Measurements from ENCODE around the gene AP4E1. TPM values are rescaled to one million over a fixed set of nuclear protein-coding genes. Genes with fewer than 3 reads are reported as not detected.

Gene AP4E1
- total RNA-seq, 4 donors from 2014 or later = 10.2 to 15.3 (median 12.6) TPM

DNA sequence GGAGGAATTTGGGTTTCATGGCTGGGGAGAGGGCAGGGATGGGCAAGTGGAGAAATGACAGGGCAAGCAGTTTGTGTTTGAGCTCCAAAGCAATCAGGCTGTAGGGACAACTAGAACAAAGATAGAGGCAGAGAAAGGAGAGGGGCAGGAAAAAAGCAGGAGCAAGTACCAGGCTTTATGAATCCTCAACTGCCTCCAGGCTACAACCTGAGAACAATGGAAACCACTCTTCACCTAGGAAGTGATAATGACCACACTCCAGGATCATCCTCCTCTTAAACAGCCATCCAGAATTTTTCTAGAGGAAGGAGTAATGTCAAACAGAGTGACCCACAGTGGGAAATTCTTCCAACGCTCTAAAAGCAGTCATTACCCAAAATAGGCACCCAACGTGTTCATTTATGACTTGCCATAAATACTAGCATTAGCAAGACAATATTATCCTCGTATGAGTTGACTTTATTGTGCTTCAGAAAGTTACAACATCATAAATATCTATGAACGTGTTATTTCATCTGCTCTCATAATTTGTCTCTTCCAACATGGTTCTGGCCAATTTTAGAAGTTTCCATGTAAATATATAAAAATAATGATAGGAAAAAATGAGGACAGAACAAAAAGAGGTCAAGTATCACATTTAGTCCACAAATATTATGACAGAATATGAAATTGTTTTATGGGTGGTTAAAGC lies 135.7 kb downstream of the AP4E1 start:
- Histone ChIP-seq H3K4me3 (no peak overlapping the region), H3K9me3 (no peaks in the 10 kb centered on the region), H3K27me3 (no peaks in the 10 kb centered on the region), H3K27ac (no peak overlapping the region), H3K4me1 (peaks cover 0 to 21% (median 8%) of the 10 kb centered on the region in 4 donors), H3K36me3 (no peaks in the 10 kb centered on the region)
- no peak for DNase-seq (ENCODE audit: low spot score in 2 of 2)
- WGBS, 2 donors = 28 to 38% methylated on average over 4 of the region's 4 CpGs
- TF ChIP-seq, protein P1, sequence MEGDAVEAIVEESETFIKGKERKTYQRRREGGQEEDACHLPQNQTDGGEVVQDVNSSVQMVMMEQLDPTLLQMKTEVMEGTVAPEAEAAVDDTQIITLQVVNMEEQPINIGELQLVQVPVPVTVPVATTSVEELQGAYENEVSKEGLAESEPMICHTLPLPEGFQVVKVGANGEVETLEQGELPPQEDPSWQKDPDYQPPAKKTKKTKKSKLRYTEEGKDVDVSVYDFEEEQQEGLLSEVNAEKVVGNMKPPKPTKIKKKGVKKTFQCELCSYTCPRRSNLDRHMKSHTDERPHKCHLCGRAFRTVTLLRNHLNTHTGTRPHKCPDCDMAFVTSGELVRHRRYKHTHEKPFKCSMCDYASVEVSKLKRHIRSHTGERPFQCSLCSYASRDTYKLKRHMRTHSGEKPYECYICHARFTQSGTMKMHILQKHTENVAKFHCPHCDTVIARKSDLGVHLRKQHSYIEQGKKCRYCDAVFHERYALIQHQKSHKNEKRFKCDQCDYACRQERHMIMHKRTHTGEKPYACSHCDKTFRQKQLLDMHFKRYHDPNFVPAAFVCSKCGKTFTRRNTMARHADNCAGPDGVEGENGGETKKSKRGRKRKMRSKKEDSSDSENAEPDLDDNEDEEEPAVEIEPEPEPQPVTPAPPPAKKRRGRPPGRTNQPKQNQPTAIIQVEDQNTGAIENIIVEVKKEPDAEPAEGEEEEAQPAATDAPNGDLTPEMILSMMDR (IDR thresholded peaks at IDR 0.05) = no peak
- TF ChIP-seq POLR2A (IDR thresholded peaks at IDR 0.05) (no peak), EP300 (IDR thresholded peaks at IDR 0.05) (no peak)

DNA sequence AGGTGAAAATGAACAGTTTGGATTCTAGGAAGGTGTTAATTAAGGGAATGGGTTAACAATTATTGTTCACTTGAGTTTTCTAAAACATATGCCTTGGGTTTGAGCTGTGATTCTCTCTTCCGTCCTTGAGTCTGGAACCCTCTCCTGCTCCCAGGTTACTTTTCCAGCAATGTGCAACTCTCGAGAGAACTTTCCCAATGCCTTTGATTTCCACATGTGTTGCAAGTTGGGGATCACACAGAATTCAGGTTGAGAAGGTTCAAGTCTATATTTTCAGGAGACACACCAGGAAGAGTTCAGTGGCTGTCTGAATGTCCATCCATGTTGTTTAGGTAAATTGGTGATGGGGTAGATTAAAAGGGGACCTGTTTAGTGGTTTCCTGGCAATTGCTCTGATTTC lies 137.5 kb downstream of the AP4E1 start:
- Histone ChIP-seq H3K36me3 (no peaks in the 10 kb centered on the region), H3K4me1 (peaks cover 0 to 21% (median 8%) of the 10 kb centered on the region in 4 donors), H3K27ac (no peak overlapping the region), H3K27me3 (no peaks in the 10 kb centered on the region), H3K9me3 (no peaks in the 10 kb centered on the region), H3K4me3 (no peak overlapping the region)
- DNase-seq (ENCODE audit: low spot score in 2 of 2) = no peak
- WGBS, 2 donors = 94 to 97% methylated on average over 2 of the region's 2 CpGs
- TF ChIP-seq EP300 (IDR thresholded peaks at IDR 0.05) = no peak
- TF ChIP-seq, protein P1 (IDR thresholded peaks at IDR 0.05) = no peak
- TF ChIP-seq POLR2A (IDR thresholded peaks at IDR 0.05) = no peak

DNA sequence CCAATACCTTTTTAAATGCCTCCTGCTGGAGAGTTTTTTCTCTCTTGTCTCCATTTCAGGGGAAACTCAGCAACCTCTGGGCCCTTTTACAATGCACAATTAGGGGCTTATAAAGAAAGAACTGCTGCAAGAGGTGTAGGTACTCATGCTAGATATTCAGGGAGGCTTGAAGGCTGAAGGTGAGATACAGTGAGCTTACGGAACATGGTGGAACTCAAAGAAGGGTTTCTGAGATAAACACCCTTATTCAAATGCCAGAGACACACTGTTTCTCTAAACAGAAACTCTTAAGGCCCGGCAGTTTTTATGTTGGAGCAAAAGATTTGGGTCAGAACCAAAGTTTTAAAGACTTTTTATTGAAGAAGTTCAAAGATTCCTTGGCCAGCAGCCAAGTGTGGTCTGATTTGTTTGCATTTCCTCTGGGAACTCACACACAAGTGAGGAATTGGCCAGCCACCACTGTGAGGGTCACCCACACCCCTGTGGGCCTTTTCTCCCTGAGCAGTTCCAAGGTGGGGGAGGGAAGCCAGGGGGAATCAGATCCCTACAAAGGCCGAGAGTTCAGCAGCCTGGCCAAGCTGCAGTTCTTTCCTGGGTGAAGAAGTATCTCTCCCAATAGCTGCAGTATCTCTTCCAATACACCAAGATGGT lies 138.4 kb downstream of the AP4E1 start:
- no peaks in the 10 kb centered on the region for H3K27me3 ChIP-seq
- H3K9me3 ChIP-seq = no peaks in the 10 kb centered on the region
- 20 to 25% methylated on average over 3 of the region's 3 CpGs for WGBS, 2 donors
- peak in 1 of 2 donors; percentile 15 for DNase-seq (ENCODE audit: low spot score in 2 of 2)
- H3K4me3 ChIP-seq = no peak overlapping the region
- no peak for TF ChIP-seq POLR2A (IDR thresholded peaks at IDR 0.05)
- no peak for TF ChIP-seq EP300 (IDR thresholded peaks at IDR 0.05)
- TF ChIP-seq, protein P1 (IDR thresholded peaks at IDR 0.05) = no peak
- H3K4me1 ChIP-seq = peaks cover 0 to 27% (median 8%) of the 10 kb centered on the region in 4 donors
- no peaks in the 10 kb centered on the region for H3K36me3 ChIP-seq
- H3K27ac ChIP-seq = peak overlapping the region in 2 of 4 donors; percentile 5 to 39

DNA sequence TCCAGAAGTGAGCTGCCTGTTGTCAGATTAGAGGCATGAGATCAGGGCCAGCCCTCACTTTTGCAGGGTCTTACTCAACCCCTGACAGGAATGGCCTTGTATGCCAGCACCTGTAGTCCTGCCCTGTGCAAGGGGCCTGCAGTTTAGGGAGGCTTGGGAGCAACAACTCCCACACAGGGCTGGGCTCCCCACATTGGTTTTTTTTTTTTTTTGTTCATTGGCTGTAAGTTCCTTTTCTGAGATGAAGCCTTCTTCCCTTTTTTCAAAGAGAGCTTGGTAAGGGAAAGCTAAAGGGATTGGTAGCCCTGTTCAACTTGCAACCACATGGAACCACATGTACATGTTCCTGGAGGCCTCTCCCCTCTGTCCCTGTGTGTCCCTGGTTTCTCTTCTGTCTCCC lies 139.8 kb downstream of the AP4E1 start:
- H3K27ac ChIP-seq = no peak overlapping the region
- no peaks in the 10 kb centered on the region for H3K27me3 ChIP-seq
- H3K9me3 ChIP-seq = no peaks in the 10 kb centered on the region
- DNase-seq (ENCODE audit: low spot score in 2 of 2) = no peak
- TF ChIP-seq EP300 (IDR thresholded peaks at IDR 0.05) = no peak
- no peak for TF ChIP-seq POLR2A (IDR thresholded peaks at IDR 0.05)
- TF ChIP-seq, protein P1 (IDR thresholded peaks at IDR 0.05) = no peak
- no peaks in the 10 kb centered on the region for H3K36me3 ChIP-seq
- H3K4me1 ChIP-seq = peaks cover 0 to 35% (median 8%) of the 10 kb centered on the region in 4 donors
- H3K4me3 ChIP-seq = no peak overlapping the region

DNA sequence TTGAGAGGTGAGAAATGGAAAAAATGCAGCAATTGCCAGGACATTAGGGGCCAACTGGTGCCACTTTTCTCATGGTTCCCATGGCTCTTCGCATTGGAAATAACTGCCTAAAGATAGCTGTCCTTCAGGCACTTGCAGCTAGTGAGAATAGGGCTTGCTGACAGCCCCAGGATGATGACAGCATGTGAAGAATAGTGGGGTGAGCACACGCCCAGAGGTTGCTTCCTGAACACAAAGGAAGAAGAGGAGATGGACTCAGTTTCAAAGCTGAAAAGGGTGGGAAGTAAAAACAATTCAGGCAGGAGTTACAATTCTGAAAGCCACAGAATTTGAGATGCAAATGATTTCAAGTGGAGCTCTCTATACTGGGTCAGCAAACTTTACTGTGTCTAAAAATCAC lies 140.6 kb downstream of the AP4E1 start:
- Histone ChIP-seq H3K27me3 (no peaks in the 10 kb centered on the region), H3K4me1 (peaks cover 0 to 35% (median 8%) of the 10 kb centered on the region in 4 donors), H3K9me3 (no peaks in the 10 kb centered on the region), H3K27ac (no peak overlapping the region), H3K36me3 (no peaks in the 10 kb centered on the region), H3K4me3 (no peak overlapping the region)
- TF ChIP-seq, protein P1 (IDR thresholded peaks at IDR 0.05) = no peak
- no peak for TF ChIP-seq POLR2A (IDR thresholded peaks at IDR 0.05)
- no peak for TF ChIP-seq EP300 (IDR thresholded peaks at IDR 0.05)
- no peak for DNase-seq (ENCODE audit: low spot score in 2 of 2)
- 79 to 88% methylated on average over 2 of the region's 2 CpGs for WGBS, 2 donors

All from tibial nerve (tissue), 4 donors.